Measurements from ENCODE around the gene TLE2.
"Not testable (repeated sequence)": the region's sequence is repeated elsewhere in the genome, so short reads cannot be mapped to it uniquely, and the experiment has no call there.

Gene TLE2

DNA sequence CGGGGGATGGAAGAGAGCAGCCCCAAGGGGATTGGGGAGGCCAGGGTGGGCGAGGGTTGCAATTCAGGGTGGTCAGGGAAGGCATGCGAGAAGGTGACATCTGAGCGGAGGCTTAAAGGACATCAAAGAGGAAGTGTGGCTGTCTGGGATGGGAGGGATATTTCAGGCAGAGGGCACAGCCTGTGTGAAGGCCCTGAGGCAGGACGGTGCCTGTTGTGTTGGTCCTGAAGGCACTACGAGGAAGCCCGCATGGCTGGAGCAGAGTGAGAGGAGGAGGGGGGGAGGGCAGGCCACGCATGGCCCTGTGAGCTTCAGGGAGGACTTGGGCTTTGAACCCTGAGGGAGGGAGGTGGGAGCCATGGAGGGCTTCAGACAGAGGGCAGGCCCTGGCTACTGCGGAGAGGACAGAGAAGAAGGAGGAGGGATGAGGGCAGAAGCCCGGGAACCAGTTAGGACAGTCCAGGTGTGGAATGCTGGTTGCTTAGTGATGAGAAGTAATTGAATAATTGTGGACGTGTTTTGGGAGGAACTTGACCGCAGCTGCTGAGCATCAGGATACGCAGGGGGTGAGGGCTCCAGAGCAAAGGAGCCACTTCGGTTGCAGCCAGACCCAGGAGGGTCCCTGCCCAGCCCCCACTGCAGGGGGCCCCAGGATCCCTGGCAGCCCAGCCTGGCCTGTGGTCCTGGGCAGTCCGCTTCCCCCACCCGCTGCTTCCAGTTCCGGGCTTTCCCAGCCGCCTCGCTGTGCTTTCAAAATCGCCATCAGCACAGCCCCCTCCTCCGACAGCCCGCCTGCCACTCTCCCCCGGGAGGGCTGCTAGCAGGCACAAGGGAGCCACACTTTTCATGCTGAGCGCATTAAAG is 45.5 kb downstream of the TLE2 start:
- peak; percentile 81 for DNase-seq

DNA sequence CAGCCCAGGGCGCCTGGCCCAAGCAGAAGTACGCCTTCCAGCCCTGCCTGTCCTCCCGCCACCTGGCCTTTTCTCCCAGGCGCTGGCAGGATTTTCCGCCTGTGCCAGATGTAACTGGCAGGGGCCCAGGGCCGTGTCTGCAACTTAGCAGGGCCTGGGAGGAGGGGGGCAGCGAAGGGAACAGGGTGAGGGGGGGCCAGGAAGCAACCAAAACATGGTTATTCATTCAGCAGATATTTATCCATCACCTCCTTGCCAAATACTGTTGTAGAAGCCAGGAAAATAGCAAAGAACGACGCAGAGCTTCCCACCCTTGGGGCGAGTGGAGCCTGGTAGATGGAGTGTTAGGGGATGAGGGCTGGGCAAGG is 46.1 kb downstream of the TLE2 start:
- DNase-seq = no peak

DNA sequence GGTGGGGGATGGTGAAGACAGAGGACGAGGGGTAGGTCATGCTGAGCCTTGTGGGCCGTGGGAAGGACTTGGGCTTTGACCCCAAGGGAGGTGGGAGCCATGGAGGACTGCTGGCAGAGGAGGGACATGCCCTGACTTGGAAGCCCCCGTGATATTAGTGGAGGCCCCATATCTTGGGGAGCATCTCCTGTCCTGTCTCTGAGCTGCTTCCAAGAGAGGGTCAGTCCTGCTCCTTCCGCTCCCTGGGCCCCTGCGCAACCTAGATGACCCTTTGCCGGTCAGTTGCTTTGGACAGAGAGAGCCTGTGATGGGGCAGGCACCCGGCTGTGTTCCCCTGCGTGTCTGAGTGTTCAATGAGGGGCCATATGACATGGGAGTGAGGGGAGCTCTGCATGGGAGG is 46.5 kb downstream of the TLE2 start:
- no peak for DNase-seq

DNA sequence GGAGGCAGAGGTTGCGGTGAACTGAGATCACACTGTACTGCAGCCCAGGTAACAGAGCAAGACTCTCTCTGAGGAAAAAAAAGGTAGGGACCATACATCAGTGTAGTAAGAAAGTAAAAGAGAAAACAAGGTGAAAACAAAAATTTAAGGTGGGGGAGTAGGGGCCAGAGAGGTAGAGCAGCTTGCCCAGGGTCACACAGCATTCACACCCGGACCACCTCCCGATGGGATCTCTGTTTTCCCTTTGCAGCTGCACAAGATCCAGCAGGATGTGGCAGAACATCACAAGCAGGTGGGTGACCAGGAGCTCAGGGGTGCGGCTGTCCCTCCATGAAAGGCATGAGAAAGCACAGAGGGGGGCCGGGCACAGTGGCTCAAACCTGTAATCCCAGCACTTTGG is 47.2 kb downstream of the TLE2 start:
- DNase-seq = no peak

DNA sequence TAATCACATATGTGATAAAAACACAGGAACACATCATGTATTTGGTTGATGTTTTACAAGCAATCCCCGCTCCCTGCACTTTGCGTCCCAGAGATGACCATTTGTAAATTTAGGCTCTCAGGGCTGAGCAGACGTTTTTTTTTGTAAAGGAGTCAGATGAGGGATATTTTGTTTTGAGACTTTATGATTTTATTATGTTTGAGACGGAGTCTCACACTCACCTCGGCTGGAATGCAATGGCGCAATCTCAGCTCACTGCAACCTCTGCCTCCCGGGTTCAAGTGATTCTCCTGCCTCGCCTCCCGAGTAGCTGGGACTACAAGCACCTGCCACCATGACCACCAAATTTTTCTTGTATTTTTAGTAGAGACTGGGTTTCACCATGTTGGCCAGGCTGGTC is 50.3 kb downstream of the TLE2 start:
- DNase-seq = no peak

DNA sequence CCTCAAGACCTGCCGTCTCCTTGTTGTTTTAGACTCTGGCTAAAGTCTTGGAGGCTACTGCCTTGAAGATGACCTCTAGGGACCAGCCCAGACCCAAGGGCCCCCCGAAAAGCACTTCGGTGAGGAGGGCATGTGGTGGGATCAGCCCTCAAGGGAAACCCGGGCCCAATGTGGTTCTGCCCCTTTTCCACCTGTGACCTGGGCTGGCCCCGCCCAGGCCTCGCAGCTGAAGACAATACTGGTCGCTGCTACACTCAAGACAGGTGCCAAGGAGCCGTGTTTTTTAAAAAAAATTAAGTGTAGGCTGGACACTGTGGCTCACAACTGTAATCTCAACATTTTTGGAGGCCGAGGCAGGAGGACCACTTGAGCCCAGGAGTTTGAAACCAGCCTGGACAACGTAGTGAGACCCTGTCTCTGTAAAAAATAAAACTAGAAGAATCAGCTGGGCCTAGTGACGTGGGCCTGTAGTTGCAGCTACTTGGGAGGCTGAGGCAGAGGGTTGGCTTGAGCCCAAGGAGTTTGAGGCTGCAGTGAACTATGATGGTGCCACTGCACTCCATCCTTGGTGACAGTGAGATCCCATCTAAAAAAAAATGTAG is 50.8 kb downstream of the TLE2 start:
- DNase-seq = no peak

DNA sequence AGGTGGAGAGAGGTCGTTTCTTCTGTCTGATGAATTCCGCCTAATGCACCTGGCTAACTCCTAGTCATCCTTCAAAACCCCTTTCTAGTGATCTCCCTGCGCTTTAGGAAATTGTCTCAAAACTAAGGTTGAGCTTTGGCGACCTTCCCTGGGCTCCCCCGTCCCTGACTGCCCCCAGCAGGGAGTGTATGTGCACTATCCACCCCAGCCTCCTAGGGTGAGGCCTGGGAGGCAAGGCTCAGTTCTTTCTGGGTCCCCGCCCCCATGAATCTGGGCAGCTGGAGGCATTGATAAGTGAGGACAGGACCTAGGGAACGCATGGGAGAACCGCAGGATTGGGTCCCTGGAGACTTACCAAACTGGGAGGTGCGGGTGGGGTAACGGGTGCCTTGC is 51.3 kb downstream of the TLE2 start:
- no peak for DNase-seq

DNA sequence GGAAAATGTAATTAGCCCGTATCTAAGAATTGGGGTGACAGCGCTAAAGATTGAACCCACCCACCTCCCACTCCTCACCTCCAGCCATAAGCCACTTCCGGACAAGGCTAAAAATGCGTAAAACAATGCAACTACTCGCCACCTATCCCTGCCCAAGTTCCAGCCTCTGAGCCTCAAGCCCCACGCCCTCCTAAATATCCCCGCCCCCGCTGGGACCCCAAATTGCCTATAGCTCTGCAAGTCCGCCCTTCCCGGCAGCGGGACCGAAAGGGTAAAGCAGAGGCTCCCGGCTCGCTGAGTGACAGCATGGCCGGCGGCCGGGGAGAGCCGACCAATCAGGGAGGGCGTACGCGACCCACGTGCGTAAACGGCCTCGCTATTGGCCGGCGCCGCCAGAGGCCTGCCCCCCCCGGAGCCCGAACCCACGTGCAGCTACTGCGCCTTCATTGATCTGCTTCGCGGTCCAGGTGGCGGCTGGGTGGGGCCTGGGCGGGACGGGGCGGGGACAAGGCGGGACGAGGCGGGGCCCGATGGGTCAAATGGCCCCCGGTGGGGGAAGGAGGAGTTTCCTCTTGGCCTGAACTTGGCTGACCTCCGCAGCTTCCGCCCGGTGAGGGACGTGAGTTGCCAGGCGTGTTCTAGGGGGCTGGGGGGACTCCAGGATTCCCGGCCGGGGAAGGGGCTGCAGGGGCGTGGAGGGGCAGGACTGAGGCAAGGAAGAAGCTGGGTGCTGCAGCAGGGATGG is 51.9 kb downstream of the TLE2 start, which contains the start of gene TLE6:
Gene TLE6, plus strand, starts transcription at position 564 of the 745 bp plus-strand sequence. CDS start 670 bp downstream, outside the sequence.
- peak; percentile 88 for DNase-seq

DNA sequence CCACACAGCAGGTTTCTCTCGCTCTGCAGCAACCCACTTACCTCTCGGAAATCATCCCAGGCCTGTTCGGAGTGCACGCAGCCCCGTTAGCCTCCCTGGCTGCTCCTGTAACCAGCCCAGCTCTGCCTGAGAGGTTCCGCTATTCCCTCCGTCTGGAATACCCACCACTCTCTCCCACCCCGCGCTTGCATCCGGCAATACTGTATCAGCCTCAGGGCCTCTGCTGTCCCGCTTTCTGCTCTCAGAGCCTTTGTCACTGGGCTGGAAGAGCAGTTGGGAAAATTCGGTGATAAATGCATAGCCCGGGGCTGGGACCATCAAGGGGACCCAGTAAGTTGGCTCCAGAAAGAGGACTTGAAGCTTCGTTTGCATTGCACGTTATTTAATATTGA is 52.5 kb downstream of the TLE2 start:
- DNase-seq = no peak

DNA sequence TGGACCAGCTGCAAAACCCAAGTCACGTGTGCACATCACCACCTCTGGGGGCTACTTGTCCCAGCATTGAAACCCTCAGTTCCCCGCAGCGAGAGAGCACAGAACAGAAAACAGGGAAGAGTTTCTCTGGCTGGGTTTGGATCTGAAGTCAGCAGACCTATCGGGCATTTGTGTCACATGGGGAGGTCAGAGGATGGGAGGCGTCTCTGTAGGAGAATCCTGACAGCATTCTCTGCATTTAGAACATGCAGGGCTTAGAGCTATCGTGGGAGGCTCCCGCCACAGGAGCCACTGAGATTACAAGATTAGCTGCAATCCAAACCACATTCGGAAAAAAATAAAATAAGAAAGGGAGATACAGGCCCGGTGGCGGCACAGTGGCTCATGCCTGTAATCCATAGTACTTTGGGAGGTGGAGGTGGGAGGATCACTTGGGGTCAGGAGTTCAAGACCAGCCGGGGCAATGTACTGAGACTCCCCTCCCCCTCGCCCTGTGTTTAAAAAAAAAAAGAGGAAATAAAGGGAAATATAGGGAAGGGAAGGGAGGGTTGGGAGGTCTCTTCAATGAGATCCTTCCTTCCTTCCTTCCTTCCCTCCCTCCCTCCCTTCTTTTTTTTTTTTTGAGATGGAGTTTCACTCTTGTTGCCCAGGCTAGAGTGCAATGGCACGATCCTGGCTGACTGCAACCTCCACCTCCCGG is 54.6 kb downstream of the TLE2 start:
- DNase-seq = no peak

DNA sequence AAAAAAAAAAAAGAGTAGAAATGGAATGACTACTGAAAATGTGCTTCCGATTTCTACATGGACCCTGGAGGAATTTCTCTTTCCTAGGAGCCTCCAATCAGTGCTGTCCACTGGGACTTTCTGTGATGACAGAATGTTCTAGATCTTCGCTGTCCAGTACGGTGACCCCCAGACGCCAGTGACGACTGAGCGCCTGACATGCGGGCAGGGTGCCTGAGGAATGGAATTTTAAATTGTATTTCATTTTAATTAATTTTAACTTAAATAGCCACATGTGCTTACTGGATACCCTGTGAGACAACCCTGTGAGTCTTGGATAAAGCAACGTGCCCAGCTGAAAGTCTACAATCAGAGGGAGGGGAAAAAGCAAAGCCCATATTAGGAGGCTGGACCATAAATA is 55.9 kb downstream of the TLE2 start:
- no peak for DNase-seq

DNA sequence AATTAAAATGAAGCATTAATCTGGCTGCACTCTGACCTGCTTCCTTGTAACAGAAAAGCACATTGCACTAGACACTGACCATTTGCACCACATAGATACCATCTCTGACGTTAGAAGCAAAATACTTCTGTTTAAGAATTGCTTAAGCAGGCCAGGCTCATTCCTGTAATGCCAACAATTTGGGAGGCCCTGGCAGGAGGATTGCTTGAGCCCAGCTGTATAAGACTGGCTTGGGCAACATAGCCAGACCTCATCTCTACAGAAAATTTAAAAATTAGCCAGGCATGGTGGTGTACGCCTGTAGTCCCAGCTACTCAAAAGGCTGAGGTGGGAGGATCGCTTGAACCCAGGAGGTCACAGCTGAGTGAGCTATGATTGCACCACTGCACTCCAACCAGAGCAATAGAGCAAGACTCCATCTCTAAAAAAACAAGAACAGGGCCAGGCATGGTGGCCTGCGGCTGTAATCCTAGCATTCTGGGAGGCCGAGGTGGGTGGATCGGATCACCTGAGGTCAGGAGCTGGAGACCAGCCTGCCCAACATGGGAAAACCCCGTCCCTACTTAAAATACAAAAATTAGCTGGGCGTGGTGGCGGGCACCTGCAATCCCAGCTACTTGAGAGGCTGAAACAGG is 58.8 kb downstream of the TLE2 start:
- no peak for DNase-seq

DNA sequence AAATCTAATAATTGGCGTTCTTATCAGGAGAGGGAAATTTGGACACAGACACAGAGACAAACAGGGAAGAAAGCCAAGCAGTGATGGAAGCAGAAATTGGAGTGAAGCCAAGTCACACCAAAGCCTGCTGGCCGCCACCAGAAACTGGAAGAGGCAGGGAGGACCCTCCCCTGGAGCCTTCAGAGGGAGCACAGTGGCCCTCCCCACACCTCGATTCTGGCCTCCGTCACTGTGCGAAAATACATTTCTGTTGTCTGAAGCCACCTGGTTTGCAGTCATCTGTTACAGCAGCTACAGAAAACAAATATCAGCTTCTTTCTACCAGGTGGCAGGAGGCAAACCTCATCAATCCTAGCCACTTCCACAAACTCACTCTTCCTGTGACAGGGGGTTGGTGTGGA is 60.0 kb downstream of the TLE2 start:
- DNase-seq = peak; percentile 67

DNA sequence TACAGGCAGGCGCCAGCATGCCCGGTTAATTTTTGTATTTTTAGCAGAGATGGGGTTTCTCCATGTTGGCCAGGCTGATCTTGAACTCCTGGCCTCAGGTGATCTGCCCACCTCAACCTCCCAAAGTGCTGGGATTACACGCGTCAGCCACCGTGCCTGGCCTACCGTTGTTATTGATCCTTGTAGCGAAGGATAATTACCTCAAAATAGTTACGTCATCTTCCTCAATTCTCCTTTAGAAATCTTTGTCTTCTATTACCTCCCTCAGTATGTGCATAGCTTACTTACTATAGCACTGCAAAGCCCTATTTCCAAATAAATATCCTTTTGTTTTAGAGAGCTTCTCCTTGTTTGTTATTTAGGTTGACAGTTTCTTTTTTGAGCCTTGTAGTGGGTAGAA is 61.1 kb downstream of the TLE2 start:
- DNase-seq = no peak

DNA sequence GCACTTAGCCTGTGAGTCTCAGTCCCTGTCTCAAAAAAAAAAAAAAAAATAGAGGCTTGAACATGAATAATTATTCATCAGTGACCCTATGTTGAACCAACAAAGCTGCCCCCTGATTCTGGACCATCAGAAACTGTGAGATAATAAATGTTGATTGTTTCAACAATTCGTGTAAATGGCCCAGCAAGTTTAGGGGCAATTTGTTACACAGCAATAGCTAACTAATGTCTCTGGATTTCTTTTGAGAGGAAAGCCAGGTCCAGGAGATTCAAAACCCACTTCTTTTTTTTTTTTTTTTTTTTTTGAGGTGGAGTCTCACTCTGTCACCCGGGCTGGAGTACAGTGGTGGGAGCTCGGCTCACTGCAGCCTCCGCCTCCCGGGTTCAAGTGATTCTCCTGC is 64.2 kb downstream of the TLE2 start:
- no peak for DNase-seq

DNA sequence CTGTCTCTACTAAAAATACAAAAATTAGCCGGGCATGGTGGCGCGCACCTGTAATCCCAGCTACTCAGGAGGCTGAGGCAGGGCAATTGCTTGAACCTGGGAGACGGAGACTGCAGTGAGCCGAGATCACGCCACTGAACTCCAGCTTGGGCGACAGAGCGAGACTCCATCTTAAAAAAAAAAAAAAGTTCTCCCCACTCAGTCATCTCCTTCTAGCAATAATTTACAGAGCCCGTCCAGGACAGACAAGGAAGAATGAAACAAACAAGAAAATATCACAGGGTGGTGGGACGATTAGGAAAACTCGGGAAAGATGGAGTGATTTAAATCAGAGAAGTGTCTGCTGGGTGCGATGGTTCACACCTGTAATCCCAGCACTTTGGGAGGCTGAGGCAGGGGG is 65.4 kb downstream of the TLE2 start:
- DNase-seq = not testable (repeated sequence)

DNA sequence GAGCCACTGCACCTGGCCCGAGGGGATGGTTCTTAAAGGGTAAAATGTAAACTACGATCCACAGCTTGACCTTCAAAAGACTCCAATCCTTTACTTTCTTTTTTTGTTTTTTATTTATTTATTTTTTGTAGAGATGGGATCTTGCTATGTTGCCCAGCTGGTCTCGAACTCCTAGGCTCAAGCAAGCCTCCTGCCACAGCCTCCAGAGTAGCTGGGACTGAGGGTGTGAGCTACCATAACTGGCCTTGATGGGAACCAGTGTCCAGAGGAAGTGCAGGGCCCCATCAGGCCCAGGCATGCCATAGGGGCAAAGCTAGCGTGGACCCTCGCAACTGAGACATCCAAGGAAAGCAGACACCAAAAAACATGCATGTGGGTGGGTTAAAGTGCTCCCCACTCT is 66.0 kb downstream of the TLE2 start:
- no peak for DNase-seq

DNA sequence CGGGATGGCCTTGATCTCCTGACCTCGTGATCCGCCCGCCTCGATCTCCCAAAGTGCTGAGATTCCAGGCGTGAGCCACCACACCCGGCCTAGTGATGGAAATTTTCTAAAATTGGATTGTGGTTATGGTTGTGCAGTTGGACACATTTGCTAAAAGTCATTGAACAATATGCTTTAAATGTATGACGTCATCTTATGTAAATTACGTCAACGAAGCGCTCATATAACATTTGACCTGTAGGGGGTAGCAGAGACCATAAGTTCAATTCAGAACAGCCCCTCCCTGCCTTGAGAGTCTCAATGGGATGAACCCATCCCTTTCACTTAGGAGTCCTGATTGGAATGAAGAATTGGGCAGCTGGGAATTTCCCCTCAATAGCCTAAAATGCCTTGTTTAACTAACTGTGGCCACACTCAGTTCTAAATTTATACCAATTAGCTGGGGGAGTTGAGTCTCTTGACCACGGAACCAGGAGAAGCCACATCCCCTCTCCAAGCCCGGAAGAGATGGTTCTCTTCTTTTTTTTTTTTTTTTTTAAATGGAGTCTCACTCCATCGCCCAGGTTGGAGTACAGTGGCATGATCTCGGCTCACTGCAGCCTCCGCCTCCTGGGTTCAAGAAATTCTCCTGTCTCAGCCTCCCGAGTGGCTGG is 66.9 kb downstream of the TLE2 start:
- peak; percentile 71 for DNase-seq

DNA sequence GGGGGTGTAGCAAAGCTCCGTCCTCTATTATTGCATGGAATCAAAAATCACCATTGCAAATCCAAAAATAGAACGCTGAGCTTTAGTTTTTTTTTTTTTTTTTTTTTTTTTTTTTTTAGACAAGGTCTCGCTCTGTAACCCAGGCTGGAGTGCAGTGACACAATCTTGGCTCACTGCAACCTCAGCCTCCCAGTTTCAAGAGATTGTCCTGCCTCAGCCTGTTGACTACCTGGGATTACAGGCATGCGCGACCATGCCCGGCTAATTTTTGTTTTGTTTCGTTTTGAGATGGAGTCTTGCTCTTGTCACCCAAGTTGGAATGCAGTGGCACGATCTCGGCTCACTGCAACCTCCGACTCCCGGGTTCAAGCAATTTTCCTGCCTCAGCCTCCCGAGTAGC is 69.0 kb downstream of the TLE2 start:
- DNase-seq = no peak

DNA sequence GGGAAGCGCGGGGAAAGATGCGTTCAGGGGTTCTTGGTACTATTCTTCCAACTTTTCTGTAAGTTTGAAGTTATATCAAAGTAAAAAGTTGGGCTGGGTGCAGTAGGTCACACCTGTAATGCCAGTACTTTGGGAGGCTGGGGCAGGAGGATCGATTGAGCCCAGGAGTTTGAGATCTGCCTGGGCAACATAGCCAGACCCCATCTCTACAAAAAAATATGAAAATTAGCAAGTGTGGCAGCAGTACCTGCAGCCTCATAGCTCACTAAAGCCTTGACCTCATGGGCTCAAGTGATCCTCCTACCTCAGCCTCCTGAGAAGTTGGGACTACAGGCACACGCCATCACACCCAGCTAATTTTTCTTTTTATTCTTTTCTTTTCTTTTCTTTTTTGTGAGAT is 71.9 kb downstream of the TLE2 start:
- no peak for DNase-seq

DNA sequence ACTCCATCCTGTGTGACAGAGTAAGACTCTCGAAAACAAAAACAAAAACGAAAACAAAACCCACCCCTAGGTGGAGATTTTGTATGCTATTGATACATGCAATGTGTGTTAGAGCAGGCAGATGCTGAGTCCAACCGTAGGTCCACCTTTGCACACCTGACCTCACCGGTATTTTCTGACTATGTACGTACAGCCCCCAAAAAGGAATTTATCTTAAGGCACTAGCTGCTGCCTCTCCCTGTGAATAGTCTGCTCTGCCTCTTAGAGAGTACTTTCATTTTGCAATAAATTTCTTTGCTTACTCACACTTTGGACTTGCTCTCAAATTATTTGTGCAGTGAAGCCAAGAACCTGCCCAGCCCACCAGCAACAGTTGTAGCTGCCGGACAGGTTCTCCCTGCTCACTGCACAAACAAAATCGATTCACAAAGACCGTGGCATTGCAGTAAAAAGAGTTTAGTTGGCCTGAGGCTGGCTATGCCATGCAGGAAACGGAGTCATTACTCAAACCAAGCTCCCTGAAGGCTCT is 76.1 kb downstream of the TLE2 start:
- no peak for DNase-seq
